ENCODE results near the gene AHI1.

- TF ChIP-seq CTCF (IDR thresholded peaks at IDR 0.05), result no peak
- no peak for TF ChIP-seq EZH2 (IDR thresholded peaks at IDR 0.05; ENCODE audit: borderline replicate concordance, insufficient read depth, low read depth, low read length, poor library complexity, severe bottlenecking)
These were observed 196.2 kb downstream of the AHI1 start for GRCh38 chr6:135301304-135301703.

Measured in B cell (primary cell).